GM18520 (cell line): Measurements from ENCODE around the gene BRWD1.

ENCODE experiments used
- ATAC-seq: cut with Tn5 transposase; IDR thresholded peaks from one replicate; pipeline ENCODE4 v1.9.1; 2021; ENCODE audit not compliant: unreplicated experiment

Gene BRWD1

DNA sequence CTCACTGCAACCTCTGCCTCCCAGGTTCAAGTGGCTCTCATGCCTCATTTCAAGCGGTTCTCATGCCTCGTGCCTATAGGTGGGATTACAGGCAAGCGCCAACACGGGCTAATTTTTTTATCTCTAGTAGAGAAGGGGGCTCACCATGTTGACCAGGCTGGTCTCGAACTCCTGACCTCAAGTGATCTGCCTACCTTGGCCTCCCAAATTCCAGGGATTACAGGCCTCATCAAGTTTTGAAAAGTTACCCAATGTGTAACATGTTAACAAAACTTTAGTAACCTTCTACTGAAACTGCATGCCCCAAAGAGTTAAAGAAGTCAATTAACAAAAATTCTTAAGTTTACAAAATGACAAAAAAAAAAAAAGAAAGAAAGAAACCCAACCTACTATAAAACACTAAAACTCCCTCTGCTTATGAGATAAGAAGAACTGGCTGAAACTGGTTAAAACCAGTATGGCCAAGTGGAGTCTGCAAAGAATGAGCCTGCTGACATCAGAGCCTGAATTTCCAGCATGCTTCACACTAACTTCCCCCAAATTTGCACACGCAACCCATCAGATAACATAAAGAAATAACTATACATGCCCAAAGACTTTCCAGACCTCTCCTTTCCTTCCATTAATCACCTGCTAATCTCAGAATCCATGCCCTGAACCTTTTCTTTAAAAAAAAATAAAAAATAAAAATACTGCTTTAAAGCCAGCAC lies 104.7 kb downstream of the BRWD1 start:
- no peak for ATAC-seq

DNA sequence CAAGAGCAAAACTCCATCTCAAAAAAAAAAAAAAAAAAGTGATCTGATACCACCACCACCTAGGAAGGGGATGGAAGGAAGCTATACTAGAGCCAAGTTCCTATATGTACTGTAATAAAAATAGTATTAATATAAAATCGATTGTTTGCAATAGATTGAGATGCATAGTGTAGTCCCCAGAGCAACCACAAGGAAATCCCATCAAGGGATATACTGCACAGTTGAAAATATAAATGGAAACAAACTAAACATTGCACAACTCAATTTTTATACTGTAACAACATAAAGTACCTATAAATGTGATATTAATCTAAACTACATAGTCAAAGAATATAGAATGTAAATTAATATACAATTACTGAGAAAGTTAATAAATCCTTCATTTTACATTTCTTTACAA lies 109.3 kb downstream of the BRWD1 start:
- ATAC-seq: no peak

DNA sequence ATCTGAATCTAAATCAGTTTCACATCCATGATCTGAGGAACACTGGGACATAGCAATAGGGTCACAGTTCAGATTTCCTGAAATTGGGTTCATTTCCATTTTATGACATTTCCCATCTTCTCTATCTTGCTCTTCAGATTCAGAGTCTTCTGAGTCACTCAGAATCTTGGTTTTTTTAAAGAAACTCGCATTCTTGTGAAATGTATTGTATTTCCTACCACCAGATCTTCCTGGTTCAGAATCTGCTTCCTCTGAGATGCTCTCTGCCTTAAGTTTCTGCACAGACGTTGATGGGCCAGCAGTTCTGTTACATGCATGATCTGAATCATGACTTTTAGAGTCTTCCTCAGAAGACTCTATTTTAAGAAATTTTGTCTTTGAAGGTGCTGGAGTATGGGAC lies 114.6 kb downstream of the BRWD1 start:
- ATAC-seq: no peak

DNA sequence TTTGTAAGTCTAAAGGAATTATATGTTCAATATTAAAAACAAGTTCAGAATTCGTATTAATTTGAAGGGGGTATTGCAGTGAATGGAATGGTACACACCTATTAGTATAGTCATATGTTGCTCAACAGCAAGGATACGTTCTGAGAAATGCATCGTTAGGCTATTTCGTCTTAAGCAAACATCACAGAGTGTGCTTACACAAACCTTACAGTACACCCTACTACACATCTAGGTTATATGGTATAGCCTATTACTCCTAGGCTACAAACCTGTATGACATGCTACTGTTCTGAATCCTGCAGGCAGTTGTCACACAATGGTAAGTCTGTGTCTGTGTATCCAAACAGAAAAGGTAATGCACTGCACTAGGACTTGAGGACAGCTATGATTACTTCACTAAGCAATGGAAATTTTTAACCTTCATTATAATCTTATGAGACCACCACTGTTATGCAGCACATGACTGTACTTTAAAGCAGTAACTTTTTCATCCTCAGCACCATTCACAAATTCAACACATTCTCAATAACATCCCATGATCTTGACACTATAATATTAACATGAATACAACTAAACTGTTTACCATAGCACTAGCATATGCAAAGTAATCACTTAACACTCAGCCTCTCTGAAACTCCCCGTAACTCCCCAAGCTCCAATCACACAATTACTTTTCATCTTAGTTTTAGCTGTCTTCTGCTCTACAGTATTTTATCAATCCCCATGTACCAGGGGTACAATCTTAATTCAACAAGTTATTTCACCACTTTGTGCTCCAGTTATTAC lies 115.8 kb downstream of the BRWD1 start:
- ATAC-seq: no peak

DNA sequence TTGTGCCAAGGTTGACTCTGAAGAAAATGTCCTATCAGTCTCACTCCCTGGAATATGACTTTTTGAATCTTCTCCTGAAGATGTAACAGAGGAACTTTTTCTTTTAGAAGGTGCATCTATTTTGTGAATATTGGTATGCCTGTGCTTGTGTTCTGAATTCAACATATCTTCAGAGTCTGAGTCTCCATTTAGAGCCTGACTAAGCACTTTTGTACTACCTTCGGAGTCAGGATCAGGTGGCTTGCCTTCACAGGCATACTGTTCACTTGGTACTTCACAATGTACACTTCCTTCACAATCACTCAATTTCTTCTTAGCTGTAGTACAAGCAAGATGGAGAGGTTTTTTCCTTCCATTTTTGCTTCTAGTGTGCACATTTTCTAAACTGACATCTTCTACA lies 116.6 kb downstream of the BRWD1 start:
- ATAC-seq: no peak

DNA sequence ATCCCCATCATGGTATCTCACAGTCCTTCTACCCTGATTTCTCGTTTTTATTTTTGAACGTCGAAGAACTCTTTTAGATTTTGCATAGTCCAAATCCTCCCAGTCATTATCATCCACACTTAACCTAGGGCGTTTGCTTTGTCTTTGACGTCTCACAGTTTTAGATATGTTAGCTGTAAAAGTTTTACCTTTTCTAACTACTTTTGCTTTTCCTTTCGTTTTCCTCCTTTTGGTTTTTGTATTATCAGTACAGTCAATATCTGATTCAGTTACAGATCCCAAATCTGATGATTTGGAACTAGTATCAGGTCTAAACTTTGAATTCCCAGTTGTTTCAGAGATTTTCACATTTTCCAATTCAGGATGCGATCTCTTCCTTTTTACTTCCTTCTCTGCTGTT lies 117.1 kb downstream of the BRWD1 start:
- no peak for ATAC-seq

DNA sequence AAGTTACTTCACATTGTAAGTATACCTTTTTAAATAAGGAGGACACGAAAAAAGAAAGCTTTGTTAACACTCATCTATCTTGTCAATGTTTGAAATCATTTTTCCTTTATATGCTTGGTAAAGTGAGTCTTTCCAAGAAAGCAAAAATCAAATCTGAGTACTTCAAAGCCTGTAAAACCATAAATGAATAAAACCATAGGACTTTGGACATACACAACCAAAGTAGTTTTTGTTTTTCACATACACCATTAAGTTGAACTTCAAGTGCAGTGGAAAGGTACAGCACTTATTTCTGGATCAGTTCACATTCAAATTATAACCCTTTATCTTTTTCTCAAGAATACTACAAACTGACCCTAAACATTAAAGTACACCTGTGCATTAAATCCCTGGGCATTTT lies 120.1 kb downstream of the BRWD1 start:
- ATAC-seq: no peak

DNA sequence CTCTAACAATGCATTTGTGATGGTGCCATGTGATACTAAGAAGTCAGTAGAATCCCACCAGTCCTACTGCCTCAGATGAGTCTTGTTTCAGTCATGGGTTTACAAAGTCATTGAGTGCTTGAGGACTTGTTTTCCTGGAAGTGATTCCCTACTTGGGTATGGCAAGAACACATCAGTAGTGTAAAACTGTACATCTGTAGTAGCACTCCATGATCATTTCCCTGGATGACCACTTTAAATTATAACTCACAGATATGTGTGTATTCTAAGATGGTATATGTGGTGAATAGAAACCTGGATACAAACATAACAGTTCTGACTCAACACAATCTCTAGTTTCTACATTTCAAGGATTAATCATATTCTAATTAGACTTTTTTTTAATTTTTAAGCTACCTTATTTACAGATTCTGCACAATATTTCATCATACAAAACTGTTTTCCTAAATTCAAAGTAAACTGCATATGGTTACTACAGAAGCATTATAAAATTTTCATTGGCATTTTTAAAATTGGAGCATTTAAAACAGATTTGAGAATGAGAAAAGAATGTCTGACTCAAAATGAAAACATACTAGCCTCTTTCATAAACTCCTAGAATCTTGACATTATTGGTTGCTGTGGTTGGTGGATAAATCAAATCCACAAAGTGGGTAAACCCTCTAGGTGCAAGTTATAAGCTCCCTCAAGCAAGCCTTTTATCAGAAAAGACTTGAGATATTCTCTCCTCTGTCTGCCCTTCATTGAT lies 123.4 kb downstream of the BRWD1 start:
- ATAC-seq: no peak

DNA sequence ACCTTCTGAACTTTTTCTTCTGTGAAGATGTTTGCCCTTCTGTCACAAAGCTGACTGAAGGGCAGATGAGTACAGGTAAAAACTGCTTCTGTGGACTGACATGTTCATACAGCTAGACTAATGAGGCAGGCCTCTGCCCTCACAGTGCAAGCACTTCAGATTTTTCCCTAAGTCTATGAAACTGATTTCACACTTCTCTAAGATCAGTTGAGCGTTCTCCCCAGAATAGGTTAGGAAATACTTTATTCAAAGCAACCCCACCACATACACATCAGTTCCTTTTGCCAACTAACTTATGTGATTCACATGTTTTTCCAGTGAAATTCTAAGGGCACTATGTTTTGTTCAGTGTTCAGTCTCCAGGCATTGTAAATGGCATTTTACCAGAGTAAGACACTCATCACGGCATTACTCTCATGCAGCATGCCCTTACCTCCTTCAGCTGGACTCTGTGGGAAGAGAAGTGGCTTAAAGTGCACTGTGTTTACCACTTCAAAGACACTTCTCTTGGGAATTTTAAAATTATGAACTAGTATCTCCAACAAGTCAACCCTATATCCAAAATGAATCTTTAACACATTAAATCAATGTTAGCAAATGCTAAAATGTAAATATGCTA lies 124.8 kb downstream of the BRWD1 start:
- ATAC-seq: no peak

DNA sequence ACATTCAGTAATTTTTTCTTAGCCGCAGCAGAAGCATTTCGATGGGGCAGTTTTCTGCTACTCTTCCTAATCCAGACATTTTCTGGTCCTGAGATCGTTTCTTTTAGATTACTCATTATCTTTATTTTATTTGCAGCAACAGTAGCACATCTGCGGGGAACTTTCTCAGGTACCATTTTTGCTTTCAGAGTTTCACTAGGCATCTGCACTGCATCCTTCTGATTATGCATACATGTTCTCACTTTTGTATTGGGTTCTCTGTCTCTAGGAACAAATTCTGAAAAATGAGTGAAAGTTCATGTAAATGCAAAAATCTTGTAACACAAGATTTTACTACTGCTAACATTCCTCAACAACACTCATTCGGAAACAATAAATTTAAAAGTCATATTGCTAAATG lies 126.3 kb downstream of the BRWD1 start:
- no peak for ATAC-seq

DNA sequence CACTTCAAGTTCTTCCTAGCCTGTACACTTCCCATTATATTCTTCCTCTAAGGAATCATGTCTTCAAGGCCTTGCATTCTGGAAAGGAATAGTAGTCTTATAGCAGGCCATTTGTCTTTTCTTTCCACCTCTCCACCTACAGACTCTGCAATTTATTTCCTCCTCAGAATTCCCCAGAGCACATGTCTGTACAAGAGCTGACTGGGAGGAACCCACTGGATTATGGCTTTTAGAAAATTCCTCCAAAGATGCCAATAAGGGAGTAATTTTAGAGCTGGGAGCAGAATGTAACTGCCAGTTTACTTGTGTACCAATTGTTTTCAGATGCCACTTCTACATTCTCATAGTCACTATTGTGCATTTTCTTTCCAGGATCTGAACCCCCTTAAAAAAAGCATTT lies 126.8 kb downstream of the BRWD1 start:
- ATAC-seq: no peak

DNA sequence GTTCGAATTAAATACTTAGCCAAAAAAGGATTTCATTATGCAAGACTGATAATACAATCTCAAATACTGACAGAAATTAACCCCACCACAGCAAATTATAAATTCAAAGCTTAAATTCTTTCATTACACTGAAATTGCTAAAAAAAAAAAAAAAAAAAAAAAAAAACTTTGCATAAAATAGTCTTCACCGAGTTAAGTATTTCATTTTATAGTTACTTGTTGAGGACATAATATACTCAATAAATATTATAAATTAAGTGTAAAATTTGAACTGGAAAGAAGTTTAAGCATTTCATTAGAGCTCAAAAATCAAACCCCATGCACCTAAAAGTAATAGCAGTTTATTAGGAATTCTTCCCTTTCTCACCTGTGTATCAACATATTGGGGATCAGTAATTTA lies 128.3 kb downstream of the BRWD1 start:
- no peak for ATAC-seq

DNA sequence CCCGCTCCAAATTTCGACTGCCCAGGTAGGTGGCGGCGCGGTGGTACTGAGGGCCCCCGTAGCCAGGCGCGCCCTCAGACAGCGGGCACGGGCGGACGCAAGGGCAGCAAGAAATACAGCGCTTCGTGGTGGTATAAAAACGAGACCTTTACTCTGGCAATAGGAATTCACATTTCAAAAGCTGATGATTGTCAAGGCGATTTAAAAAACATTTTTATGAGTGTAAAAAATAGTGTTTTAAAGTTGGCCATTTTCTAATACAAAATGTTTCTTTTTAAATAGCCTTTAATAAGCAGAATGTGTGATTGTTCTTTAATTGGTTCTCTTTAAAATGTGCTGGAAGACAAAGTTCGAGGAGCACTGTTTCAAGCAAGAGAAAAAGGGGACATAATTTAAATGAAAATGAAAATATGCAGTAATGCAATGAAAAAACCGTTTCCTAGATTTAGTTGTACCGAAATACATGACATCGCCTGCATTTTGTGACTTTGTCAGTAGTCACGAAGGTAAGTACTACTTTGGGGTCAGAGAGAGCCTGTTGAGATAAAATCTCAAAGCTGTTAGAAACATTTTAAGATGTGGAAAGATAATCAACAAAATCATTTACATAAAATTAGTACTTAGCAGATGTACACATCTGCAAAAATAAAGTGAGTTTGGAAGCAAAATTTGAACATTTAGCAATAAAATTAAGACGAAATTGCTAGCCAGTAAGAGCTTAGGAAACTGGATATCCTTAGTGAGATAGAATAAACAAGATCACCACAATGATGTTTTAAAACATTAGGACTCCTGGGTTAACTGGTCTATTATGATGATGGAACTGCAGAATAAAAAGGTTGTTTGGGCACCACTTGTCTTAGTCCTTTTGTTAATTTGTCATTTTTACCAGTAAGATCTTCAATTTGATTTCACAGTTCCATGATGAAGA lies 129.1 kb downstream of the BRWD1 start:
- no peak for ATAC-seq

DNA sequence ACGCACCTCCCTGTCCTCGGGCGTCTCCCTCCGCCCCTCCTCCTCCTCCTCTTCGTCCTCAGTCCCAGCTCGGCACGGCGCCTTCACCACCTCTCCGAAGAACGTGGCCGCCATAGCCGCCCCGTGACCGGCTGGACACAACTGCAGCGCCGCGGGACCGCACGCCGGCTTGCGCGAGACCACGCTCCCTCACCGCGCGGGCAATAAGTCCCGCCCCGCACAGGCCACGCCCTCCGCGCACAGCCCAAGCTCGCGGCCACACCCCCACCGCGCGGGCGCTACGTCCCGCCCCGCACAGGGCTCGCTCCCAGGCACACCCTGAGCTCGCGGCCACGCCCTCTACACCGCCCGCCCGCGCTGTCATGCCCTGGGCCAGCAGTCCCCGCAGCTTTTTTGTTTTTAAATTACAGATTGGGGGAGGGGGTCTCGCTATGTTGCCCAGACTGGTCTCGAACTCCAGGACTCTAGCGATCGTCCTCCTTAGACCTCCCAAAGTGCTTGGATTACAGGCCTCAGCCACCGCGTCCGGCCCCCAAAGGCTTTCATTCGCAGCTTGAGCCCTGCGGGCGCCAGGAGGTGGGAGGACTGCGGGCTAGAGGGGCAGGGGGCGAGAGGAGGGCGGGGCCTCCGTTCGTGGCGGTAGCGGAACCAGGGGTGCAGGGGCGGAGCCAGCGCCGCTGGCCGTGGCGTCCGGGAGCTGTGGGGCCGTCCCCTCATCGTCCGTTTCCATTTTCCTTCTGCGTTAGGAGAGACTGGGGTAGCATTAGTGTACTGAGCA lies 130.0 kb downstream of the BRWD1 start, which contains the start of gene PSMG1:
PSMG1 (minus strand) TSS at position 180 of the 778 bp plus-strand sequence; CDS start at position 114, 66 bp downstream.
- peak; percentile 78 for ATAC-seq

DNA sequence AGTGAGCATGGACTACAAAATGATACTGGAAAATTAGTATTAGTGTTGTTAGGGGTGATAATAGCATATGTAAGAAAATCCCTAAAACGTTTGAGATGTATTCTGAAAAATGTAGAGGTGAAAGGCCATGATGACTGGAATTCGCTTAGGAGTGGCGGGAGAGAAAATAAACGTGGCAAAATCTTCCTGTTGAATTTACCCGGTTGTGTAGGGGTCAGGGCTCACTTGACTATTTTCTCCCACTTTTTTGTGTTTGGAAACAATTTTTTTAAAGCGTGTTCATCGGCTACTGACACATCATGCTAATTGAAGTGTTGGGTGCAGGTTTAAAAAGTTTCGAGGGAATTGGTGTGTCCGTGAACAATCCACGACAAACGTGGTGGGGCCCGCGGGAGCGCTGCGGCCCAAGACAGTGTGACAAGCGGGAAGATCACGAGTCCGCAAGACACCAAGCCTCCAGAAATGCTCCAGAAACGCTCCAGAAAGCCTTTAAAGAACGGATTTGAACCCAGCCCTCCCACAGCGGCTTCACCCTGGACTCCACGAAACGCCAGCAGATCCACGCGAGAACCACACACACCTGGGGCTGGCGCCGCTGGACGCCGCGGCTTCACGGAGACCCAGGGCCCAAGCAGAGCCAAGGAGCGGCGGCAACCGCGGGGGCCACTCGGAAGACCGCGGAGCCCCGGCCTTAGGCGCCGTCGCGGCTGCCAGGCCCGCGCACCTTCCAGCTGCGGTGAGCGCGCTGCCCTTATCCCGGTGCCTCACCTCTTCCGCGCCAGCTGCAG lies 130.8 kb downstream of the BRWD1 start:
- no peak for ATAC-seq

DNA sequence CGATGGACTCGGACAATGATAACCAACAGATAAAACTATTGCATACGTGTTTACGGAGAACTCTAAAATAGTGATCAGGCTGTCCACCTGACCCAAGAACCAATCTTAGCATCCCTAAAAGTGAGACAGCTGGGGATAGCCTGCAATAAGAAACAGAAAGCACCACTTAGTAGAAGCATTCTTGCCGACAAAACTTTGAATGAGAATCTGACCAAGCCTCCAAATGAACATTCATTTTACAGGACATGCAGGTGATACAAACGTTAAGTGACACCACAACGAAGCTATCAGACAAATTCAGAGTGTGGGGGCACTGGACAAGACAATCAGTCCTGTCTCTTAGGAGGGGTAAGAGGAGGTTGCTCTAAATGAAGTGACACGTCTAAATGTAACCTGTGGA lies 131.4 kb downstream of the BRWD1 start:
- no peak for ATAC-seq

DNA sequence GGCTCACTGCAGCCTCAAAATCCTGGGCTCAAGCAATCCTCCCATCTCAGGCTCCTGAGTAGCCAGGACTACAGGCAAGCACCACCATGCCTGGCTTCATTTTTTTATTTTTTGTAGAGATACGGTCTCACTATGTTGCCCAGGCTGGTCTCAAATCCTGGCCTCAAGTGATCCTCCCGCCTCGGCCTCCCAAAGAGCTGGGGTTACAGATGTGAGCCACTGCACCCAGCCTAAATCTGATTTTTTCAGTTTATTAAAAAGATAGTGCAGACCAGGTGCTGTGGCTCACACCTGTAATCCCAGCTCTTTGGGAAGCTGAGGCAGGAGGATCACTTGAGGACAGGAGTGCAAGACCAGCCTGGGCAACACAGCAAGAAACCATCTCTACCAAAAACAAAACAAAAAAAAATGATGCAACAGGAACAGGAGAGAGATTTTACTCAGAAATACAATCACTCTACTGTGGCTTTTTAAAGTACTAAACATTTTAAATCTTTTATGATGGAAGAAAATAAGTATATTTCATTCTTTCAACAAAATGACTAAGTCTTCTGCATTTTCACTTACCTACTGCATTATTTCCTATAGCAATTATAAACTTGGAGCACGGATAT lies 132.1 kb downstream of the BRWD1 start:
- no peak for ATAC-seq

DNA sequence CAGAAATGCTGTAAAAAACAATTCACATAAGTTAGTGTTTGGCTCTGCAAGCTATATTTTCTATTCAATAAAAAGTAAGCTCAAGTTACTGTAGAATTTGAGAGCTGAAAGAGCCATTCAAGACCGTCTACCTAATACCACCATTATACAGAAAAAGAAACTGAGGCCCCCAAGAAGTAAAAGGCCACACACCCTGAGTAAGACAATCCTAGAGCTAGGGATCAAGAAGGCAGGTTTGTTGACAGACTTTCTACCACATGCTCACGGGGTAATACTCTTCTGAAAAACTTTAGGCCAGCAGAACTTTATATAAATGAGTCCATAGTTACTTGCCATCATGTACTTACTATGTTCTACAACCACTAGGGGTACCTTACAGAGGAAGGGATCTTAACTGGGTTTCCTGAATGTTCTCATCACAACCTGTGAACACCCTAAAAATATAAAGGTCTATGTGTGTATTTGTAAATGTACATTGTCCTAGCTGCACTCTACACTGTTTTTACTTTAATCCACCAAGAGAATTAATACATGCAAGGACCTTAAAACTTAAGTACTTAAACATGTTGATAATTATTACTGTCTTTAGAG lies 132.9 kb downstream of the BRWD1 start:
- ATAC-seq: no peak
